ENCODE results near the gene HOXA7.

DNA sequence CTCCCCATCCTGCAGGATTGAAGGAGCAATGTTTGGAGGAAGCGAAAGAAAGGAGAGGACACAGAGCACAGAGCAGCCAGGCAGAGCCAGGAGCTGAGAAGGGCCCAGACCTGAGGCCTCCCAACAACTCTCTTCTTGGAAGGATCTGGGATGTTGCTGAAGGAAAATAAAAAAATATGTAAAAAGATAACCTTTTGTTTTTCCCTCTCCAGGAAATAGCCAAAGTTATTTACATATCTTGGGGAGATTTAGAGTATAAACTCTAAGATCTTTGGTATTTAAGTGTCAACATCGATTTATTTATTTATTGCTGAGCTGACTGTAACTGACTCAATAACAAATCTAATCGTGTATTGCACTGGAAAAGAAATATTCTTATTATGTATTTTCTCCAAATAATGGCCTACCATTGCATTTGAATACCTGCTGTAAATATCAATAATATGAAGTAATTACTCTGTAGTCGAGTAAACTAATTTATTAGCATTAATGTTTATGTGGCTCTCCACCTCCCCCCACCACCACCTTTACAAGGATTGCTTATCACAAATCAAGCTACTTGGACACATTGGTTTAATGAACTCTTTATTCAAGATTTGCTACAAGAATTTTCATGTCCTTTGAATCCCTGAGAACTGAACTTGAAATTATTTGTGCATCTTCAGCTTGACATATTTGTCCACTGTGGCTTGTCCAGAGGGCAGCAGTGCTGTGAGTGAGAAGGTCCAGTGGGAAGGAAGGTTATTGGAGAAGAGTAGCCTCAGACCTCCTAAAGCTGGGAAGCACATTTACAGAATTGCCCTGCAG is 30.4 kb upstream of the HOXA7 start:
- TF ChIP-seq, protein P1, sequence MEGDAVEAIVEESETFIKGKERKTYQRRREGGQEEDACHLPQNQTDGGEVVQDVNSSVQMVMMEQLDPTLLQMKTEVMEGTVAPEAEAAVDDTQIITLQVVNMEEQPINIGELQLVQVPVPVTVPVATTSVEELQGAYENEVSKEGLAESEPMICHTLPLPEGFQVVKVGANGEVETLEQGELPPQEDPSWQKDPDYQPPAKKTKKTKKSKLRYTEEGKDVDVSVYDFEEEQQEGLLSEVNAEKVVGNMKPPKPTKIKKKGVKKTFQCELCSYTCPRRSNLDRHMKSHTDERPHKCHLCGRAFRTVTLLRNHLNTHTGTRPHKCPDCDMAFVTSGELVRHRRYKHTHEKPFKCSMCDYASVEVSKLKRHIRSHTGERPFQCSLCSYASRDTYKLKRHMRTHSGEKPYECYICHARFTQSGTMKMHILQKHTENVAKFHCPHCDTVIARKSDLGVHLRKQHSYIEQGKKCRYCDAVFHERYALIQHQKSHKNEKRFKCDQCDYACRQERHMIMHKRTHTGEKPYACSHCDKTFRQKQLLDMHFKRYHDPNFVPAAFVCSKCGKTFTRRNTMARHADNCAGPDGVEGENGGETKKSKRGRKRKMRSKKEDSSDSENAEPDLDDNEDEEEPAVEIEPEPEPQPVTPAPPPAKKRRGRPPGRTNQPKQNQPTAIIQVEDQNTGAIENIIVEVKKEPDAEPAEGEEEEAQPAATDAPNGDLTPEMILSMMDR (IDR thresholded peaks at IDR 0.05; ENCODE audit: low read depth, low read length, poor library complexity, severe bottlenecking): no peak
- TF ChIP-seq EZH2phosphoT487 (IDR thresholded peaks at IDR 0.05; ENCODE audit: borderline replicate concordance, low read length): no peak
